ENCODE data around the gene MED13L. TPM values are rescaled to one million over a fixed set of nuclear protein-coding genes. Genes with fewer than 3 reads are reported as not detected.

MED13L gene
- total RNA-seq, 2 experiments from 2014 or later, result 25.7 to 40.1 TPM

DNA sequence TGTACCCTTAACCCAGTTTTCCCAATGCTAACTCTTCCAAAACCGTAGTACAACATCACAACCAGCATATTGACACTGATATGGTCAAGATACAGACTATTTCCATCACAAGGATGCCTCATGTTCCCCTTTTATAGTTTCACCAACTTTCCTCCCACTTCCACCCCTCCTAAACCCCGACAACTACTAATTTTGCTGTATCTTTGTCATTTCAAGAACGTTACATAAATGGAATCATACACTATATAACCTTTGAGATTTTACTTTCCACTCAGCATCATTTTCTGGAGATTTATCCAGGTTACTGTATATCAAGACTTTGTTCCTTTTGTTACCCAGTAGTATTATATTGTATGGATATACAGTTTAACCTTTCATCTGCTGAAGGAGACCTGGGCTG is 88.9 kb downstream of the MED13L start:
- Histone ChIP-seq H3K79me2 (ENCODE audit: insufficient read depth, low read depth, low read length) (no peaks in the 10 kb centered on the region), H3K4me1 (ENCODE audit: insufficient read depth, low read length, poor library complexity, severe bottlenecking) (no peaks in the 10 kb centered on the region), H3K9me3 (ENCODE audit: low read length) (no peaks in the 10 kb centered on the region), H3K4me2 (ENCODE audit: low read length) (no peak overlapping the region), H2AFZ (ENCODE audit: low read length) (no peak overlapping the region), H3K36me3 (ENCODE audit: insufficient read depth, low read length) (no peaks in the 10 kb centered on the region), H3K27ac (ENCODE audit: low read depth, low read length, poor library complexity, severe bottlenecking) (no peak overlapping the region), H3K9me2 (ENCODE audit: insufficient read depth, low read length) (no peaks in the 10 kb centered on the region), H4K20me1 (ENCODE audit: insufficient read depth, low read length) (0 out of 2 replicates have a peak, but pooled peaks cover 7% of the 10 kb centered on the region), H3K4me3 (ENCODE audit: low read depth, low read length, poor library complexity, severe bottlenecking) (no peak overlapping the region)
- intact Hi-C loops (cut with micrococcal nuclease; ENCODE audit: unreplicated experiment), result no loop called here
- POLR2A ChIA-PET, result interaction anchor here (0.6 kb wide), 1 partner anchor 75 kb away, joined by 3 read pairs; no protein-coding TSS in a partner anchor
- no peak for DNase-seq (ENCODE audit: low spot score)
- CTCF ChIA-PET (ENCODE audit: unreplicated experiment), result no interaction called here
- BruUV-seq (replicated peaks), result no TSS peak
- no peak for TF ChIP-seq EZH2phosphoT487 (IDR thresholded peaks at IDR 0.05; ENCODE audit: borderline replicate concordance, low read depth, low read length)
- TF ChIP-seq, protein P1, sequence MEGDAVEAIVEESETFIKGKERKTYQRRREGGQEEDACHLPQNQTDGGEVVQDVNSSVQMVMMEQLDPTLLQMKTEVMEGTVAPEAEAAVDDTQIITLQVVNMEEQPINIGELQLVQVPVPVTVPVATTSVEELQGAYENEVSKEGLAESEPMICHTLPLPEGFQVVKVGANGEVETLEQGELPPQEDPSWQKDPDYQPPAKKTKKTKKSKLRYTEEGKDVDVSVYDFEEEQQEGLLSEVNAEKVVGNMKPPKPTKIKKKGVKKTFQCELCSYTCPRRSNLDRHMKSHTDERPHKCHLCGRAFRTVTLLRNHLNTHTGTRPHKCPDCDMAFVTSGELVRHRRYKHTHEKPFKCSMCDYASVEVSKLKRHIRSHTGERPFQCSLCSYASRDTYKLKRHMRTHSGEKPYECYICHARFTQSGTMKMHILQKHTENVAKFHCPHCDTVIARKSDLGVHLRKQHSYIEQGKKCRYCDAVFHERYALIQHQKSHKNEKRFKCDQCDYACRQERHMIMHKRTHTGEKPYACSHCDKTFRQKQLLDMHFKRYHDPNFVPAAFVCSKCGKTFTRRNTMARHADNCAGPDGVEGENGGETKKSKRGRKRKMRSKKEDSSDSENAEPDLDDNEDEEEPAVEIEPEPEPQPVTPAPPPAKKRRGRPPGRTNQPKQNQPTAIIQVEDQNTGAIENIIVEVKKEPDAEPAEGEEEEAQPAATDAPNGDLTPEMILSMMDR (conservative IDR thresholded peaks at IDR 0.05; ENCODE audit: low read length), result no peak

DNA sequence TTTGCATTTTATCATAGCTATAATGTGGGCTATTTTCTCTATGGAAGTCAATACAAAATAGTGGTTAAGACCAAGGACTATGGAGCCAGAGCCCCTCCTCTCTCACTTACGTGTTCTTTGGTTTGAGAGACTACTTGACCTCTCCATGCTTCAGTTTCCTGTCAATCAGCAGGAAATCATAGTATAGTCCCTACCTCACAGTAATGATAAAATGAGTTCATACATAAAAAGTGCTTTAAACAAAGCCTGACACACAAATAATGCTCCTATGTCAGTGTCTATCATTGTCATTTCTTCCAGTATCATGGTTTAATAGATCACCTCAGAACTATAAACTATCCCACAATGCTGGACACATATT is 90.4 kb downstream of the MED13L start:
- no peak overlapping the region for H3K27ac ChIP-seq (ENCODE audit: low read depth, low read length, poor library complexity, severe bottlenecking)
- no peak for DNase-seq (ENCODE audit: low spot score)
- no peaks in the 10 kb centered on the region for H3K4me1 ChIP-seq (ENCODE audit: insufficient read depth, low read length, poor library complexity, severe bottlenecking)
- POLR2A ChIA-PET, result interaction anchor here (0.6 to 0.7 kb wide), 3 partner anchors 116 to 136 kb away, joined by 3 to 4 read pairs (median 3); no protein-coding TSS in a partner anchor
- CTCF ChIA-PET (ENCODE audit: unreplicated experiment), result no interaction called here
- no peaks in the 10 kb centered on the region for H3K79me2 ChIP-seq (ENCODE audit: insufficient read depth, low read depth, low read length)
- intact Hi-C loops (cut with micrococcal nuclease; ENCODE audit: unreplicated experiment), result no loop called here
- H2AFZ ChIP-seq (ENCODE audit: low read length), result no peak overlapping the region
- TF ChIP-seq, protein P1 (conservative IDR thresholded peaks at IDR 0.05; ENCODE audit: low read length), result no peak
- no peak for TF ChIP-seq EZH2phosphoT487 (IDR thresholded peaks at IDR 0.05; ENCODE audit: borderline replicate concordance, low read depth, low read length)
- BruUV-seq (replicated peaks), result no TSS peak
- no peaks in the 10 kb centered on the region for H3K9me3 ChIP-seq (ENCODE audit: low read length)
- H3K4me3 ChIP-seq (ENCODE audit: low read depth, low read length, poor library complexity, severe bottlenecking), result no peak overlapping the region
- no peaks in the 10 kb centered on the region for H3K9me2 ChIP-seq (ENCODE audit: insufficient read depth, low read length)
- H4K20me1 ChIP-seq (ENCODE audit: insufficient read depth, low read length), result 0 out of 2 replicates have a peak, but pooled peaks cover 7% of the 10 kb centered on the region
- H3K36me3 ChIP-seq (ENCODE audit: insufficient read depth, low read length), result no peaks in the 10 kb centered on the region
- no peak overlapping the region for H3K4me2 ChIP-seq (ENCODE audit: low read length)

DNA sequence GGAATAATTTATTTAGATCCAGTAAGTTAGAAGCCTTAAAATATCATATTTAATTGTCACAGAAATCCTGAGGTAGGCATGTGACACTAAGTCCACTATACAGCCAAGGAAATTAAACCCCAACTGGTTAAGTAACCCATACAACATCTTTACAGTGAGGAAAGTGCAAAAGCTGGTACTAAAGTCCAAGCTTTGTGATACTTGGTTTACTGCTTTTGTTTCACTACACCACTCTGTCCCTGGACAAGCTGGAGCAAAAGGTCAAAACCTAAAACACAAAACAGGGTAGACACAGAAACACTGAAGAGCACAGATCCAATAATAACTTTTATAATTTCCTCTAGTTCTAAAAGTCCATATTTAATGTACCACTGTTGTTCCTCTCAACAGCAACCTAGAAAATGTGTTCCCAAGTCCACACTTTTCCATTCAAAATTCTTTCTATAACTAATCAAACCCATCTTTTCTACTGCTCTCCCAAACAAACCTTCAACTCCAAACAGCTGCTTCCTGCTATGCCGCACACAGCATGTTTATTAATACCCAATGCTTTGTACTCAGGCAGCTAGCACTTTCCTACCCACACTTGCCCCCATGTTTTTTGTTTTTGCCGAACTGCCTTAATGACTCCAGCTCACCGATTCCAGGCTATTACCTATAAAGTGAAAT is 90.9 kb downstream of the MED13L start:
- BruUV-seq (replicated peaks), result no TSS peak
- TF ChIP-seq, protein P1 (conservative IDR thresholded peaks at IDR 0.05; ENCODE audit: low read length), result no peak
- no peak for TF ChIP-seq EZH2phosphoT487 (IDR thresholded peaks at IDR 0.05; ENCODE audit: borderline replicate concordance, low read depth, low read length)
- Histone ChIP-seq H3K9me3 (ENCODE audit: low read length) (no peaks in the 10 kb centered on the region), H4K20me1 (ENCODE audit: insufficient read depth, low read length) (0 out of 2 replicates have a peak, but pooled peaks cover 7% of the 10 kb centered on the region), H3K79me2 (ENCODE audit: insufficient read depth, low read depth, low read length) (no peaks in the 10 kb centered on the region), H3K4me1 (ENCODE audit: insufficient read depth, low read length, poor library complexity, severe bottlenecking) (no peaks in the 10 kb centered on the region), H3K9me2 (ENCODE audit: insufficient read depth, low read length) (no peaks in the 10 kb centered on the region), H3K4me2 (ENCODE audit: low read length) (no peak overlapping the region), H3K36me3 (ENCODE audit: insufficient read depth, low read length) (no peaks in the 10 kb centered on the region), H3K27ac (ENCODE audit: low read depth, low read length, poor library complexity, severe bottlenecking) (no peak overlapping the region), H2AFZ (ENCODE audit: low read length) (no peak overlapping the region), H3K4me3 (ENCODE audit: low read depth, low read length, poor library complexity, severe bottlenecking) (no peak overlapping the region)
- intact Hi-C loops (cut with micrococcal nuclease; ENCODE audit: unreplicated experiment), result no loop called here
- POLR2A ChIA-PET, result interaction anchor here (0.6 kb wide), 1 partner anchor 136 kb away, joined by 3 read pairs; no protein-coding TSS in a partner anchor
- DNase-seq (ENCODE audit: low spot score), result no peak
- CTCF ChIA-PET (ENCODE audit: unreplicated experiment), result no interaction called here

All from OCI-LY7 (cell line).